HL-60 (cell line): ENCODE results near the gene ACTA2.

ENCODE experiments used
- POLR2AphosphoS5 ChIP-seq: IDR thresholded peaks from 2 replicates; pipeline ENCODE4 v1.6.1; 2012; ENCODE audit warnings: low read depth
- TF ChIP-seq, protein P1 (sequence below): IDR thresholded peaks from one replicate; pipeline ENCODE4 v1.5.1; 2011; ENCODE audit warnings: low read length, control low read depth, inconsistent platforms; ENCODE audit not compliant: insufficient read depth
- TF ChIP-seq, protein P2 (sequence below): IDR thresholded peaks from 2 replicates; pipeline ENCODE4 v1.6.1; 2012; ENCODE audit warnings: low read depth; ENCODE audit not compliant: insufficient replicate concordance

DNA sequence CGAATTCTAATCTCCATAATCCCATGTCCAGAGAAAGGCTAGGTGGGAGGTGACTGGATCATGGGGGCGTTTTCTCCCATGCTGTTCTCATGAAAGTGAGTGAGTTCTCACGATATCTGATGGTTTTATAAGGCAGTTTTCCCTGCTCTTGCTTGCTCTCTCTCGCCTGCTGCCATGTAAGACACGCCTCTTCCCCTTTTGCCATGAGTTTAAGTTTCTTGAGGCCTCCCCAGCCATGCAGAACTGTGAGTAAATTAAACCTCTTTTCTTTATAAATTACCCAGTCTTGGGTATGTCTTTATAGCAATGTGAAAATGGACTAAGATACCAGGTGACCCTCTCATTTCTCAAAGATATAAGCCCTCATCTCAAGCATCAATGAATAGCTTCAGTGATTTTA is 1.1 kb upstream of the ACTA2 start:
- TF ChIP-seq POLR2AphosphoS5 = no peak
- TF ChIP-seq, protein P1, sequence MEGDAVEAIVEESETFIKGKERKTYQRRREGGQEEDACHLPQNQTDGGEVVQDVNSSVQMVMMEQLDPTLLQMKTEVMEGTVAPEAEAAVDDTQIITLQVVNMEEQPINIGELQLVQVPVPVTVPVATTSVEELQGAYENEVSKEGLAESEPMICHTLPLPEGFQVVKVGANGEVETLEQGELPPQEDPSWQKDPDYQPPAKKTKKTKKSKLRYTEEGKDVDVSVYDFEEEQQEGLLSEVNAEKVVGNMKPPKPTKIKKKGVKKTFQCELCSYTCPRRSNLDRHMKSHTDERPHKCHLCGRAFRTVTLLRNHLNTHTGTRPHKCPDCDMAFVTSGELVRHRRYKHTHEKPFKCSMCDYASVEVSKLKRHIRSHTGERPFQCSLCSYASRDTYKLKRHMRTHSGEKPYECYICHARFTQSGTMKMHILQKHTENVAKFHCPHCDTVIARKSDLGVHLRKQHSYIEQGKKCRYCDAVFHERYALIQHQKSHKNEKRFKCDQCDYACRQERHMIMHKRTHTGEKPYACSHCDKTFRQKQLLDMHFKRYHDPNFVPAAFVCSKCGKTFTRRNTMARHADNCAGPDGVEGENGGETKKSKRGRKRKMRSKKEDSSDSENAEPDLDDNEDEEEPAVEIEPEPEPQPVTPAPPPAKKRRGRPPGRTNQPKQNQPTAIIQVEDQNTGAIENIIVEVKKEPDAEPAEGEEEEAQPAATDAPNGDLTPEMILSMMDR = no peak
- TF ChIP-seq, protein P2, sequence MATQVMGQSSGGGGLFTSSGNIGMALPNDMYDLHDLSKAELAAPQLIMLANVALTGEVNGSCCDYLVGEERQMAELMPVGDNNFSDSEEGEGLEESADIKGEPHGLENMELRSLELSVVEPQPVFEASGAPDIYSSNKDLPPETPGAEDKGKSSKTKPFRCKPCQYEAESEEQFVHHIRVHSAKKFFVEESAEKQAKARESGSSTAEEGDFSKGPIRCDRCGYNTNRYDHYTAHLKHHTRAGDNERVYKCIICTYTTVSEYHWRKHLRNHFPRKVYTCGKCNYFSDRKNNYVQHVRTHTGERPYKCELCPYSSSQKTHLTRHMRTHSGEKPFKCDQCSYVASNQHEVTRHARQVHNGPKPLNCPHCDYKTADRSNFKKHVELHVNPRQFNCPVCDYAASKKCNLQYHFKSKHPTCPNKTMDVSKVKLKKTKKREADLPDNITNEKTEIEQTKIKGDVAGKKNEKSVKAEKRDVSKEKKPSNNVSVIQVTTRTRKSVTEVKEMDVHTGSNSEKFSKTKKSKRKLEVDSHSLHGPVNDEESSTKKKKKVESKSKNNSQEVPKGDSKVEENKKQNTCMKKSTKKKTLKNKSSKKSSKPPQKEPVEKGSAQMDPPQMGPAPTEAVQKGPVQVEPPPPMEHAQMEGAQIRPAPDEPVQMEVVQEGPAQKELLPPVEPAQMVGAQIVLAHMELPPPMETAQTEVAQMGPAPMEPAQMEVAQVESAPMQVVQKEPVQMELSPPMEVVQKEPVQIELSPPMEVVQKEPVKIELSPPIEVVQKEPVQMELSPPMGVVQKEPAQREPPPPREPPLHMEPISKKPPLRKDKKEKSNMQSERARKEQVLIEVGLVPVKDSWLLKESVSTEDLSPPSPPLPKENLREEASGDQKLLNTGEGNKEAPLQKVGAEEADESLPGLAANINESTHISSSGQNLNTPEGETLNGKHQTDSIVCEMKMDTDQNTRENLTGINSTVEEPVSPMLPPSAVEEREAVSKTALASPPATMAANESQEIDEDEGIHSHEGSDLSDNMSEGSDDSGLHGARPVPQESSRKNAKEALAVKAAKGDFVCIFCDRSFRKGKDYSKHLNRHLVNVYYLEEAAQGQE = no peak
